ENCODE measurements around the gene GLI3. TPM values are rescaled to one million over a fixed set of nuclear protein-coding genes. Genes with fewer than 3 reads are reported as not detected.
A peak's percentile ranks its signal among the peaks of the same experiment; 100 is the strongest.

GLI3 gene
- total RNA-seq, 1 experiment from 2014 or later: 46.2 TPM

- ATAC-seq (no peak), DNase-seq (ENCODE audit: low spot score) (no peak)
- H3K36me3 Mint-ChIP-seq: no peaks in the 10 kb centered on the region
- H3K4me3 Mint-ChIP-seq: no peak overlapping the region
- CTCF ChIA-PET: interaction anchor here (3.5 kb wide), 1 partner anchor 8 kb away, joined by 23 read pairs; no protein-coding TSS in a partner anchor
- H3K27me3 Mint-ChIP-seq (ENCODE audit: low read depth): no peaks in the 10 kb centered on the region
- POLR2A ChIA-PET: no interaction called here
- peaks cover 6% of the 10 kb centered on the region for H3K4me1 Mint-ChIP-seq
- H3K9me3 Mint-ChIP-seq: no peaks in the 10 kb centered on the region
- no peak overlapping the region for H3K27ac Mint-ChIP-seq
- TF ChIP-seq PRRX2 (CRISPR knock-in tag; IDR thresholded peaks at IDR 0.05) (no peak), SOX15 (CRISPR knock-in tag; IDR thresholded peaks at IDR 0.05) (no peak), ESRRA (CRISPR knock-in tag; IDR thresholded peaks at IDR 0.05; ENCODE audit: borderline replicate concordance) (no peak), GRHL2 (CRISPR knock-in tag; IDR thresholded peaks at IDR 0.05; ENCODE audit: insufficient replicate concordance, severe bottlenecking) (no peak), SMAD4 (CRISPR knock-in tag; IDR thresholded peaks at IDR 0.05) (no peak), ATF3 (CRISPR knock-in tag; conservative IDR thresholded peaks at IDR 0.05) (no peak), ELF4 (CRISPR knock-in tag; IDR thresholded peaks at IDR 0.05; ENCODE audit: low read depth) (no peak), RORB (CRISPR knock-in tag; IDR thresholded peaks at IDR 0.05) (no peak), ZNF232 (CRISPR knock-in tag; IDR thresholded peaks at IDR 0.05) (no peak), ZSCAN18 (CRISPR knock-in tag; IDR thresholded peaks at IDR 0.05) (no peak), NR3C1 (CRISPR knock-in tag; conservative IDR thresholded peaks at IDR 0.05; ENCODE audit: low read depth) (no peak), CDX4 (CRISPR knock-in tag; IDR thresholded peaks at IDR 0.05; ENCODE audit: borderline replicate concordance) (no peak), MXD4 (CRISPR knock-in tag; IDR thresholded peaks at IDR 0.05; ENCODE audit: borderline replicate concordance) (no peak), CREB1 (CRISPR knock-in tag; IDR thresholded peaks at IDR 0.05) (no peak), ZBTB21 (CRISPR knock-in tag; IDR thresholded peaks at IDR 0.05; ENCODE audit: borderline replicate concordance) (no peak), NFATC4 (CRISPR knock-in tag; IDR thresholded peaks at IDR 0.05) (no peak), HMGA2 (CRISPR knock-in tag; IDR thresholded peaks at IDR 0.05) (no peak)
These were observed 288.5 kb downstream of the GLI3 start for GRCh38 chr7:41948503-41948902.

GRCh38 chr7:41943094-41943577, 293.9 kb downstream of the GLI3 start:
- ChIA-PET CTCF (interaction anchor here (0.6 to 2.5 kb wide), 34 partner anchors 8 to 989 kb away, joined by 3 to 27 read pairs (median 4); partner anchors contain the start of genes MRPL32 and PSMA2), POLR2A (no interaction called here)
- no peaks in the 10 kb centered on the region for H3K36me3 Mint-ChIP-seq
- ATAC-seq (peak; percentile 79), DNase-seq (ENCODE audit: low spot score) (peak; percentile 92)
- peaks cover 17% of the 10 kb centered on the region for H3K27me3 Mint-ChIP-seq (ENCODE audit: low read depth)
- TF ChIP-seq RELA (CRISPR knock-in tag; IDR thresholded peaks at IDR 0.05; ENCODE audit: borderline replicate concordance): no peak
- peak; percentile 80 for TF ChIP-seq CTCF (IDR thresholded peaks at IDR 0.05)
- no peak for TF ChIP-seq TCF7 (CRISPR knock-in tag; IDR thresholded peaks at IDR 0.05; ENCODE audit: low read depth)
- 0 out of 2 replicates have a peak, but pooled peaks have one; percentile 44 for TF ChIP-seq MAX (CRISPR knock-in tag; IDR thresholded peaks at IDR 0.05)
- no peak overlapping the region for H3K27ac Mint-ChIP-seq
- peak overlapping the region; percentile 56 for H3K4me3 Mint-ChIP-seq
- peaks cover 18% of the 10 kb centered on the region for H3K4me1 Mint-ChIP-seq
- no peaks in the 10 kb centered on the region; the same call in 1 of the 2 replicates for H3K9me3 Mint-ChIP-seq

All from WTC11 (cell line).